ENCODE data around the gene ZNF165. TPM values are rescaled to one million over a fixed set of nuclear protein-coding genes. Genes with fewer than 3 reads are reported as not detected.

ZNF165 gene
- total and polyA plus RNA-seq, 2 of the 13 experiments (the other 11 are each of a cell fraction or from before 2014, with no cell fraction given), result 0.58 to 8.6 TPM

- TF ChIP-seq IRF9 (CRISPR knock-in tag; IDR thresholded peaks at IDR 0.05; ENCODE audit: borderline replicate concordance), result peak; percentile 98
- TF ChIP-seq ZNF580 (CRISPR knock-in tag; IDR thresholded peaks at IDR 0.05; ENCODE audit: borderline replicate concordance, low read depth), result peak; percentile 88; the same call in 1 of the 2 replicates
- peak; percentile 73; the same call in 1 of the 2 replicates for TF ChIP-seq ZNF138 (CRISPR knock-in tag; IDR thresholded peaks at IDR 0.05; ENCODE audit: low read depth)
- no peak for TF ChIP-seq HNRNPH1 (optimal IDR thresholded peaks at IDR 0.05; ENCODE audit: low read depth, low read length)
- TF ChIP-seq, protein P1, sequence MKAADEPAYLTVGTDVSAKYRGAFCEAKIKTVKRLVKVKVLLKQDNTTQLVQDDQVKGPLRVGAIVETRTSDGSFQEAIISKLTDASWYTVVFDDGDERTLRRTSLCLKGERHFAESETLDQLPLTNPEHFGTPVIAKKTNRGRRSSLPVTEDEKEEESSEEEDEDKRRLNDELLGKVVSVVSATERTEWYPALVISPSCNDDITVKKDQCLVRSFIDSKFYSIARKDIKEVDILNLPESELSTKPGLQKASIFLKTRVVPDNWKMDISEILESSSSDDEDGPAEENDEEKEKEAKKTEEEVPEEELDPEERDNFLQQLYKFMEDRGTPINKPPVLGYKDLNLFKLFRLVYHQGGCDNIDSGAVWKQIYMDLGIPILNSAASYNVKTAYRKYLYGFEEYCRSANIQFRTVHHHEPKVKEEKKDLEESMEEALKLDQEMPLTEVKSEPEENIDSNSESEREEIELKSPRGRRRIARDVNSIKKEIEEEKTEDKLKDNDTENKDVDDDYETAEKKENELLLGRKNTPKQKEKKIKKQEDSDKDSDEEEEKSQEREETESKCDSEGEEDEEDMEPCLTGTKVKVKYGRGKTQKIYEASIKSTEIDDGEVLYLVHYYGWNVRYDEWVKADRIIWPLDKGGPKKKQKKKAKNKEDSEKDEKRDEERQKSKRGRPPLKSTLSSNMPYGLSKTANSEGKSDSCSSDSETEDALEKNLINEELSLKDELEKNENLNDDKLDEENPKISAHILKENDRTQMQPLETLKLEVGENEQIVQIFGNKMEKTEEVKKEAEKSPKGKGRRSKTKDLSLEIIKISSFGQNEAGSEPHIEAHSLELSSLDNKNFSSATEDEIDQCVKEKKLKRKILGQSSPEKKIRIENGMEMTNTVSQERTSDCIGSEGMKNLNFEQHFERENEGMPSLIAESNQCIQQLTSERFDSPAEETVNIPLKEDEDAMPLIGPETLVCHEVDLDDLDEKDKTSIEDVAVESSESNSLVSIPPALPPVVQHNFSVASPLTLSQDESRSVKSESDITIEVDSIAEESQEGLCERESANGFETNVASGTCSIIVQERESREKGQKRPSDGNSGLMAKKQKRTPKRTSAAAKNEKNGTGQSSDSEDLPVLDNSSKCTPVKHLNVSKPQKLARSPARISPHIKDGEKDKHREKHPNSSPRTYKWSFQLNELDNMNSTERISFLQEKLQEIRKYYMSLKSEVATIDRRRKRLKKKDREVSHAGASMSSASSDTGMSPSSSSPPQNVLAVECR (CRISPR knock-in tag; IDR thresholded peaks at IDR 0.05; ENCODE audit: borderline replicate concordance), result peak; percentile 94; the same call in 1 of the 2 replicates
- peak; percentile 88 for TF ChIP-seq CAMTA2 (CRISPR knock-in tag; IDR thresholded peaks at IDR 0.05; ENCODE audit: borderline replicate concordance)
- TF ChIP-seq NFATC3 (CRISPR knock-in tag; IDR thresholded peaks at IDR 0.05), result peak; percentile 92; the same call in 1 of the 2 replicates
- TF ChIP-seq ZNF441 (CRISPR knock-in tag; IDR thresholded peaks at IDR 0.05; ENCODE audit: borderline replicate concordance), result peak; percentile 79; the same call in 1 of the 2 replicates
- TF ChIP-seq EHMT2 (IDR thresholded peaks at IDR 0.05; ENCODE audit: borderline replicate concordance, low read depth, low read length), result no peak; the same call in 1 of the 2 replicates
- no peak; the same call in 1 of the 2 replicates for TF ChIP-seq SMAD9 (CRISPR knock-in tag; IDR thresholded peaks at IDR 0.05)
- no peak for TF ChIP-seq SUZ12 (IDR thresholded peaks at IDR 0.05; ENCODE audit: low read depth, low read length)
- TF ChIP-seq ZFX (CRISPR knock-in tag; IDR thresholded peaks at IDR 0.05; ENCODE audit: low read depth), result peak; percentile 97
- no peak for TF ChIP-seq ZNF18 (CRISPR knock-in tag; IDR thresholded peaks at IDR 0.05; ENCODE audit: insufficient replicate concordance)
- TF ChIP-seq, protein P2, sequence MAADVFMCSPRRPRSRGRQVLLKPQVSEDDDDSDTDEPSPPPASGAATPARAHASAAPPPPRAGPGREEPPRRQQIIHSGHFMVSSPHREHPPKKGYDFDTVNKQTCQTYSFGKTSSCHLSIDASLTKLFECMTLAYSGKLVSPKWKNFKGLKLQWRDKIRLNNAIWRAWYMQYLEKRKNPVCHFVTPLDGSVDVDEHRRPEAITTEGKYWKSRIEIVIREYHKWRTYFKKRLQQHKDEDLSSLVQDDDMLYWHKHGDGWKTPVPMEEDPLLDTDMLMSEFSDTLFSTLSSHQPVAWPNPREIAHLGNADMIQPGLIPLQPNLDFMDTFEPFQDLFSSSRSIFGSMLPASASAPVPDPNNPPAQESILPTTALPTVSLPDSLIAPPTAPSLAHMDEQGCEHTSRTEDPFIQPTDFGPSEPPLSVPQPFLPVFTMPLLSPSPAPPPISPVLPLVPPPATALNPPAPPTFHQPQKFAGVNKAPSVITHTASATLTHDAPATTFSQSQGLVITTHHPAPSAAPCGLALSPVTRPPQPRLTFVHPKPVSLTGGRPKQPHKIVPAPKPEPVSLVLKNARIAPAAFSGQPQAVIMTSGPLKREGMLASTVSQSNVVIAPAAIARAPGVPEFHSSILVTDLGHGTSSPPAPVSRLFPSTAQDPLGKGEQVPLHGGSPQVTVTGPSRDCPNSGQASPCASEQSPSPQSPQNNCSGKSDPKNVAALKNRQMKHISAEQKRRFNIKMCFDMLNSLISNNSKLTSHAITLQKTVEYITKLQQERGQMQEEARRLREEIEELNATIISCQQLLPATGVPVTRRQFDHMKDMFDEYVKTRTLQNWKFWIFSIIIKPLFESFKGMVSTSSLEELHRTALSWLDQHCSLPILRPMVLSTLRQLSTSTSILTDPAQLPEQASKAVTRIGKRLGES (CRISPR knock-in tag; IDR thresholded peaks at IDR 0.05; ENCODE audit: borderline replicate concordance), result no peak
These were observed 56.5 kb downstream of the ZNF165 start (continued) for GRCh38 chr6:28136585-28137504.

All from HepG2 (cell line).